Brain microvascular endothelial cell (primary cell): ENCODE measurements around the gene CDKL1.

ENCODE experiments used
- DNase-seq: peaks from one replicate; pipeline ENCODE4 v3.0.0-alpha.2; 2020
- H3K27ac ChIP-seq: fragments of 250-450 bp; sonication (Bioruptor Pico); 2 replicates; pipeline ENCODE4 v1.5.1; 2020; ENCODE audit warnings: mild to moderate bottlenecking, moderate library complexity
- H3K27me3 ChIP-seq: fragments of 250-450 bp; sonication (Bioruptor Pico); replicated peaks from 2 replicates; pipeline ENCODE4 v1.5.1; 2020; ENCODE audit warnings: mild to moderate bottlenecking
- H3K36me3 ChIP-seq: fragments of 250-450 bp; sonication (Bioruptor Pico); replicated peaks from 2 replicates; pipeline ENCODE4 v1.5.1; 2020; ENCODE audit warnings: mild to moderate bottlenecking
- H3K4me3 ChIP-seq: 2 replicates; pipeline ENCODE4 v1.5.1; 2011; ENCODE audit warnings: low read depth, mild to moderate bottlenecking, control low read depth, low read length, moderate library complexity
- in situ Hi-C: cut with HindIII; loops from 2 replicates; pipeline ENCODE4 v1.10.0; 2017; ENCODE audit warnings: low sequenced_read_pairs, low pct_ligation_motif_present
- TF ChIP-seq, protein P1 (sequence below): IDR thresholded peaks from 2 replicates; pipeline ENCODE4 v1.5.1; 2011; ENCODE audit warnings: low read depth, mild to moderate bottlenecking, moderate library complexity, low read length, control low read depth, inconsistent platforms; ENCODE audit errors: missing control alignments

CDKL1 gene

DNA sequence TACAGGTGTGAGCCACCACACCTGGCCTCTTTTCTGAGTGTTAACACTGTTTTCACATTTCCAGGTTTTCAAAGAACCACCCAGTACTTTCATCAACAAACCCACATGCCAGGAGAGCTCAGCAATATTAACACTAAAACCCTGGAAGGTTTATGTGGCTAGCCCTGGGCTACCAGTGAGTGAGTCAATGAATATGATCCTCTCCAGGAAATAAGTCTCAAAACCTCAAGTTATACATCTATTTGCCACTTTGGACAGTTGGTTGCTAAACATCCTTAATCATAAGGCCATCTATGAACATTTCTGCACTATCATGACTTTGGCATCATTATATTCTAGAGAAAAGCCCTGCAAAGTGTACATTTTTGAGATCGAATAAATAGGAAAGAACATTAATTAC, 6.3 kb upstream of the CDKL1 start:
- in situ Hi-C loops, result no loop called here
- no peak overlapping the region for H3K27ac ChIP-seq
- no peak for DNase-seq
- H3K4me3 ChIP-seq, result no peak overlapping the region
- TF ChIP-seq, protein P1, sequence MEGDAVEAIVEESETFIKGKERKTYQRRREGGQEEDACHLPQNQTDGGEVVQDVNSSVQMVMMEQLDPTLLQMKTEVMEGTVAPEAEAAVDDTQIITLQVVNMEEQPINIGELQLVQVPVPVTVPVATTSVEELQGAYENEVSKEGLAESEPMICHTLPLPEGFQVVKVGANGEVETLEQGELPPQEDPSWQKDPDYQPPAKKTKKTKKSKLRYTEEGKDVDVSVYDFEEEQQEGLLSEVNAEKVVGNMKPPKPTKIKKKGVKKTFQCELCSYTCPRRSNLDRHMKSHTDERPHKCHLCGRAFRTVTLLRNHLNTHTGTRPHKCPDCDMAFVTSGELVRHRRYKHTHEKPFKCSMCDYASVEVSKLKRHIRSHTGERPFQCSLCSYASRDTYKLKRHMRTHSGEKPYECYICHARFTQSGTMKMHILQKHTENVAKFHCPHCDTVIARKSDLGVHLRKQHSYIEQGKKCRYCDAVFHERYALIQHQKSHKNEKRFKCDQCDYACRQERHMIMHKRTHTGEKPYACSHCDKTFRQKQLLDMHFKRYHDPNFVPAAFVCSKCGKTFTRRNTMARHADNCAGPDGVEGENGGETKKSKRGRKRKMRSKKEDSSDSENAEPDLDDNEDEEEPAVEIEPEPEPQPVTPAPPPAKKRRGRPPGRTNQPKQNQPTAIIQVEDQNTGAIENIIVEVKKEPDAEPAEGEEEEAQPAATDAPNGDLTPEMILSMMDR, result no peak
- H3K36me3 ChIP-seq, result no peaks in the 10 kb centered on the region
- H3K27me3 ChIP-seq, result no peaks in the 10 kb centered on the region

DNA sequence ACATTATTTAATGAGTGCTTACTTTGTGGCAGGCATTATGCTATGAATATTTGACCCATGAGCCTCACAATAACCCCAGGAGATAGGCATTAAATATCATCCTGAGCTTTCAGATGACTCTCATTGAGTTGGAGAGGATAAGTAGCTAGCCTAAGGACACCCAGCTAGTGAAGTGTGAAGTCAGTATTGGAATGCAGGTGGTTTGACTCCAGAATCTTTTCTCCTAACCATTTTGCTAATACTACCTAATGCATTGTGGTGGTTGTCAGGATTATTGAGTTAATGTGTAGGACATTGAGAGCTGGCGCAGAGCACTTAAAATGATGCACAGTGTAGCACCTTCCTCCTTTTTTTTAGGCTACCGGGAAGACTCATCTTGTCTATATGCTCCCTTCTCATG, 3.8 kb upstream of the CDKL1 start:
- Histone ChIP-seq H3K27ac (no peak overlapping the region), H3K4me3 (no peak overlapping the region), H3K27me3 (no peaks in the 10 kb centered on the region), H3K36me3 (no peaks in the 10 kb centered on the region)
- in situ Hi-C loops, result no loop called here
- no peak for DNase-seq
- TF ChIP-seq, protein P1, result no peak

DNA sequence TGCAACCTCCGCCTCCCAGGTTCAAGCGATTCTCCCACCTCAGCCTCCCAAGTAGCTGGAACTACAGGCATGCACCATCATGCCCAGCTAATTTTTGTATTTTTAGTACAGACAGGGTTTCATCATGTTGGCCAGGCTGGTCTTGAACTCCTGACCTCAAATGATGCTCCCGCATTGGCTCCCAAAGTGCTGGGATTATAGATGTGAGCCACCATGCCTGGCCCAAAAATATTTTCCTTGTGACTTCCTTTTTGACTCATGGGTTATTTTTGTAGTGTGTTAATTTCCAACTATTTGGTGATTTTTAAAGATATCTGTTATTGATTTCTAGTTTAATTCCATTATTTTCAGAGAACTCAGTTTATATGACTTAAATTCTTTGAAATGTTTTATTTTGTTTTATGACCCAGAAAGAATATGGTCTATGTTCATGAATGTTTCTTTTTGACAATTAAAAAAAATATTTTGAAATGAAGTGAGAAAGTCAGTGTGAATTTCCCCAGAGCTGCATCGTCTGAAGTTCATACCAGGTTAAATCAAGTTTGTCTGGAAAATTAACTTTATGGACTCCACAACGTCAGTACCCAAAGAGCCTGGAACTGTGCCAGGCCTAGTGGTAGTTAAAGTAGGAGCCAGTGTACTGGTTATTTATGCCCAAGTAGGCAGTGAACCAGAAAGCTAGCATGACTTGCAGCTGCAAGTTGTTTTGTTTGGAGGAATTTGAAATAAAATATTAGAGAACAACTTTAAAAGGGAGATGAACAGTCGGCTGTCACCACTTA, 2.8 kb upstream of the CDKL1 start:
- H3K27ac ChIP-seq, result no peak overlapping the region
- no peaks in the 10 kb centered on the region for H3K27me3 ChIP-seq
- no peak overlapping the region for H3K4me3 ChIP-seq
- in situ Hi-C loops, result no loop called here
- no peaks in the 10 kb centered on the region for H3K36me3 ChIP-seq
- TF ChIP-seq, protein P1, result no peak
- peak; percentile 21 for DNase-seq

DNA sequence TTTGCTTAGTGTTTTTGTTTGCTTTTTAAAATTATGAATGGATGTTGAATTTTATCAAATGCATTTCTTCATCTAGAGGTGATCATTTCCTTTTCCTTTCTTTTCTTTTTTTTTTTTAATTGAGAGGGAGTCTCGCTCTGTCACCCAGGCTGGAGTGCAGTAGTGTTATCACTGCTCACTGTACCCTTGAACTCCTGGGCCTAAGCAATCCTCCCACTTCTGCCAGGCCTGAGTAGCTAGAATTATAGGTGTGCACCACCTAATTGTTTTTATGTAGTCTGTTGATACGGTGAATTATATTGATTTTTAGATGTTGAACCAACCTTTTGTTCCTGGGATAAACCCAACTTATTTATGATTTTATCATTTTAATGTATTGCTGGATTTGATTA, 1.5 kb upstream of the CDKL1 start:
- Histone ChIP-seq H3K27ac (no peak overlapping the region), H3K27me3 (no peaks in the 10 kb centered on the region), H3K4me3 (no peak overlapping the region), H3K36me3 (no peaks in the 10 kb centered on the region)
- in situ Hi-C loops, result no loop called here
- TF ChIP-seq, protein P1, result no peak
- DNase-seq, result no peak

DNA sequence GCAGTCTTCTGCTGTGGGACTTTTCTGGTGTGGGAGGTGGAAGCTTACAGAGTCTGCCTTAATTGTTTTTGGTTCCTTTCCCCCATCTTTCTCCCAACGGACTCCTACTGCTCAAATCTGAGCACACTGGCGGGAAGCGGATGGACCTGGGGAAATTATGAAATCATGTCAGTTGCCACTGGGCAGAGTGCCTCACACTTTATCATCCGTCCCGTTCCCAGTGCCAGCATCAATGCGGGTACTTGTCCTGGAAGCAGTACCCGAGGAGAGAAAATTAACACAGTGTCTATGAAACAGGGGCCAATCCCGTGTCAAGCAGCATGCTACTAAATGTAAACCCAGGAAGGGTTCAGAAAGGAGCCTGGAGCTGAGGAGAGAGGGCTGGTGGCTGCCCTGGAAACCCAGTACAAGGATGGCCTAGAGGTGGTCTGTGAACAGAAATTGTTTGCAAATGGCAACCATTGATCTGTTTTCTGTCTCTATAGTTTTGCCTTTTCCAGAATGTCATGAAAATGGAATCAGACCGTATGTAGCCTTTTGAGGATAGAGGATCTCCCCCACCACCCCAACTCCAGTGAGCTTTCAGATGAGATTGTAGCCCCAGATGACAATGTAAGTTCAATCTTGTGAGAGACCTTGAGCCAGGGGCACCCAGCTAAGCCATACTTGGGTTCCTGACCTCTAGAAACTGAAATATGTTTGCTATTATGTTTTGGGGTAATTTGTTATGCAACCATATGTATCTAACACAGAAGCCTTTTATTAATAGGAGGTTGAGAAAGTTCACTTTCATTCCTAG, 908 bp upstream of the CDKL1 start:
- Histone ChIP-seq H3K27ac (peak overlapping the region; percentile 73), H3K27me3 (no peaks in the 10 kb centered on the region), H3K4me3 (peak overlapping the region; percentile 71), H3K36me3 (no peaks in the 10 kb centered on the region)
- in situ Hi-C loops, result no loop called here
- TF ChIP-seq, protein P1, result no peak
- DNase-seq, result no peak
